GF-D8 (cell line): ENCODE measurements around the gene EPB42.
"Not testable (repeated sequence)": the region's sequence is repeated elsewhere in the genome, so short reads cannot be mapped to it uniquely, and the experiment has no call there.

ENCODE experiments used
- DNase-seq: peaks from one replicate; lab custom pipeline; 2025; lab: John Stamatoyannopoulos, UW

EPB42 gene

DNA sequence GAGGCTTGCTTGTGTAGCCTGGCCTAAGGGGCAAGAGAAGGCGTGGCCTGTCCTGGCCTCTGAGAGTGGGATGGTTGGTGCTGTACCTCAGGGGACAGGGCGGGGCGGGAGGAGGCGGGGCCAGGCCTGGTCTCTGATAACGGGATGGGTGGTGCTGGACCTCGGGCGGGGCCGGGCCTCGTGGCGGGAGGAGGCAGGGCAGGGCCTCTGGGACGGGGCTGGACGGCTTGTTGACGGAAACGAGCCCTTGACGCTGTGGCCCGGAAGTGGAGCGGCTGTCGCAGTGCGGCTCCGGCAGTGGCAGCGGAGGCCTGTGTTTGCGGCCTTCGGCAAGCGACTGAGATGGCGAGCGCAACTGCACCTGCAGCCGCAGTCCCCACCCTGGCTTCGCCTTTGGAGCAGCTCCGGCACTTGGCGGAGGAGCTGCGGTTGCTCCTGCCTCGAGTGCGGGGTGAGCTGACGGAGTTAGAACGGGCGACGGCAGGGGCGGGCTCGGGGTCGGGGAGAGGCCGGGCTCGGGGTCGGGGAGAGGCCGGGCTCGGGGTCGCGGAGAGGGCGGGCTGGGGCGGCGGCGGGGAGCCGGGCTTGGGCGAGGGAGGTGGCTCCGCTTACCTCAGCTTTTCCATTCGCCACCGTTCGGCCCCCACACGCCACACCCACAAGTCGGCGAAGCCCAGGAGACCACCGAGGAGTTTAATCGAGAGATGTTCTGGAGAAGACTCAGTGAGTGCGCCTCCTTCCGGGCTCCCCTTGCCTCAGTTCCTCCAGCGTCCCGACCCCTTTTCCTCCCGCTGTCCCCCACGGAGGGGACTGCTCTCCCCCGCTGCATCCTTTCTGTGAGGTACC is 35.4 kb downstream of the EPB42 start, which contains the start of gene CCNDBP1:
TSS of gene CCNDBP1 (plus strand) at position 247 of the 846 bp plus-strand sequence. CDS start at position 343, 96 bp downstream.
- DNase-seq: peak; percentile 48

DNA sequence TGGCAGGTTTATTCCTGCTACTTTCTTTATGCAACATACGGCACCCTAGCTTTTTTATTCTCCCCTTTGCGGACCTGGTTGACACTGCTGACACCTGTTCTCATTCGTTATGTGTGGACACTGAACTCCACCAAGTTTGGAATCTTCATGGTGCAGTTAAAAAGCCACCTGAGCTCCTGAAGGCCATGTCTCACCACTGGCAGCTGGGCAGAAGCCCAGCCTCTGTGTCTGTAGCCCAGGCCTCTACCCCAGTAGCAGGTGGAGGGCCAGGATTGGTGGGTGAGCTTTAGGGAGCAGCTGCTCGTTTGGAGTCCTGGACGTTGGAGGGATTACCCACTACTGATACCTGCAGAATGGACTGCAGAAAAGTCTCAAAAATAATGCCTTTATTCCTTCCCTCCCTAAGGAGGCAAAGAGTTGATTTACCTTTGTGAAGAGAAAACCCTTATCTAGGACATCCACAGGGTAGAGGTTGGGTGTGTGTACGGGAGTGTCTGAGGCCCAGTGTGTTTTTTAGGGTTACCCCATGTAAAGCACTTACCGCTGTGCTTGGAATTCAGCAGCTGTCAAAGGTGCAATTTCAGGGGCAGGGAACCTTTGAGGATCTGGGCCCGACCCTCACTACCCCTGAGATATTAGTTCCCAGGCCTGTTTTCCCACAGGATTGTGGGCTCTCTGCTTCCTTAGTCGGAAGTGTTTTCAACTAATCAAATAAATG is 36.3 kb downstream of the EPB42 start:
- DNase-seq: no peak

DNA sequence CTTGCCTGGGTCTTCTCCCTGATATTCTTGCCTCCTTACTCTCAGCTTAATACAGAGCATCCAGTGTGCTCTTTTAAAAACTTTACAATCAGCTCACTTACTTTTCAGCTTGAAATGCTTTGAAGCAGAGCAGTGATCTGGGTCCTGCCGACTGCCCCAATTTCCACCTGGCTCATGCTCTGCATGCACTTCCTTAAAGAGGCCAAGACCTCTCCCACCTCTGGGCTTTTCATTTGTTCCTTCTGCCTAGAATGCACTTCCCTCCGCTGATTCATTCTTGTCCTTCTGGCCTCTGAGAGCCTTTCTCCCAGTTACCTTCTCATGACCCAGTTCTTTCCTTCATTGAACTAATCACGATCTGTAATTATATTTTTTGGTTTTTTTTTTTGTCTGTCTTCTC is 37.5 kb downstream of the EPB42 start:
- DNase-seq: no peak

DNA sequence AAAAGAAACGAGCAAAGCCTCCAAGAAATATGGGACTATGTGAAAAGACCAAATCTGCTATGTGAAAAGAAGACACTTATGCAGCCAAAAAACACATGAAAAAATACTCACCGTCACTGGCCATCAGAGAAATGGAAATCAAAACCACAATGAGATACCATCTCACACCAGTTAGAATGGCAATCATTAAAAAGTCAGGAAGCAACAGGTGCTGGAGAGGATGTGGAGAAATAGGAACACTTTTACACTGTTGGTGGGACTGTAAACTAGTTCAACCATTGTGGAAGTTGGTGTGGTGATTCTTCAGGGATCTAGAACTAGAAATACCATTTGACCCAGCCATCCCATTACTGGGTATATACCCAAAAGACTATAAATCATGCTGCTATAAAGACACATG is 43.7 kb downstream of the EPB42 start:
- DNase-seq: not testable (repeated sequence)

DNA sequence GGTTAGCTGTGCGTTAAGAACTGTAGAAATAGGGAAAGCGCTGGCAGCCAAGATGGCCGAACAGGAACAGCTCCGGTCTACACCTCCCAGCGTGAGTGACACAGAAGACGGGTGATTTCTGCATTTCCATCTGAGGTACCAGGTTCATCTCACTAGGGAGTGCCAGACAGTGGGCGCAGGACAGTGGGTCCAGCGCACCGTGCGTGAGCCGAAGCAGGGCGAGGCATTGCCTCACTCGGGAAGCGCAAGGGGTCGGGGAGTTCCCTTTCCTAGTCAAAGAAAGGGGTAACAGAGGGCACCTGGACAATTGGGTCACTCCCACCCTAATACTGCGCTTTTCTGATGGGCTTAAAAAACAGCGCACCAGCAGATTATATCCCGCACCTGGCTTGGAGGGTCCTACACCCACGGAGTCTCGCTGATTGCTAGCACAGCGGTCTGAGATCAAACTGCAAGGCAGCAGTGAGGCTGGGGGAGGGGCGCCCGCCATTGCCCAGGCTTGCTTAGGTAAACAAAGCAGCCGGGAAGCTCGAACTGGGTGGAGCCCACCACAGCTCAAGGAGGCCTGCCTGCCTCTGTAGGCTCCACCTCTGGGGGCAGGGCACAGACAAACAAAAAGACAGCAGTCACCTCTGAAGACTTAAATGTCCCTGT is 45.0 kb downstream of the EPB42 start:
- DNase-seq: not testable (repeated sequence)

DNA sequence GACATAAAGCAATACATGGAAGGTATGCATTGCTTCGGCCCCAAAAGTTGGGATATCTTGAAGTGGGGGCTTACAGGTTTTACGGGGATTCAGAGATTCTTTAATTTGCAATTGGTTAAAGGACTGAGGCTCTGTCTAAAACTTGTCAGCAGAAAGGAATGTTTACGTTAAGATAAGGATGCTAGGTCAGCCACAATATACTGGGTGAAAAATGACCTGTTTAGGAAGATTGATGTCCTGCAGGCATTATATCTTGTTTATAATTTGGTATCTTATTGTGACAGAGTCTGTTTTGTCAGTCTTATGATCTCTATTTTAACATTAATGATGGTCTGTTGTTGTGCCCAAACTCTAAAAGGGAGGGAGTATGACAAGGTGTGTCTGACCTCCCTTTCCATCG is 50.9 kb downstream of the EPB42 start:
- no peak for DNase-seq

DNA sequence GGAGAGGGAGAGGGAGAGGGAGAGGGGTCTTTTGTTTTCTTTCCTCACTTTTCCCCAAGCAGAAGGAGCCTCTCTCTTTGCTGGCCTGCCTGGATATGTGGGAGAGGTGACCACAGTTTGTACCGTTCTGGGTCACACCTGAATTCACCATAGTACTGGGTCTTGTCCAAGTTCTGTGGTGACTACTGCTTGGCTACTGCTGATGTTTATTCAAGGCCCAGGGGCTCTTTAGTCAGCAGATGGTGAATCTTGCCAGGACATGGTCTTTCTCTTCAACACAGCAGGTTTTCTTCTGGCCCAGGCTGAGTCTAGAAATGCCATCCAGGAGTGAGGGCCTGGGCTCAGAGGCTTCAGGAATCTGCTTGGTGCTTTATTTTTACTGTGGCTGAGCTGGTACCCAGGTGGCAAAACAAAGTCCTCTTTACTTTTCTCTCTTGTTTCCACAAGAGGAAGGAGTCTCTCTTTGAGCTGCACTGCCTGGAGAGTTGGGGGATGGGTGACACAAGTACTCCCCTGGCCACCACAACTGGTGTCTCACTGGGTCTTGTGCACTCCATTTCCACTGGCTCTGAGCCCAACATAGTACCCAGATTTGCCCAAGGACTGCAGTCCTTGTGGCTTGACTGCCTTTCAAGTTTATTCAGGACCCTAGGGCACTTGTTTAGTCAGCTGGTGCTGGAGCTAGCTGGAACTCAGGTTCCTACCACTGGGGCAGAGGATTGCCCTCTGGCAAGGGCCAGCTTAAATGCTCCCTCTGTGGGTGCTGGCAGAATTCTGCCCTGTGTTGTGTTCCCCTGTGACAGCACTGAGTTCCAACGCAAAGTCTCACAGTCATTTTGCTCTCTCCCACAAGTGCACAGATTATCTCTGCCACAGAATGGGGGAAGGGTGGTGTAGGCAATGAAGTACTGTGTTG is 52.4 kb downstream of the EPB42 start:
- no peak for DNase-seq

DNA sequence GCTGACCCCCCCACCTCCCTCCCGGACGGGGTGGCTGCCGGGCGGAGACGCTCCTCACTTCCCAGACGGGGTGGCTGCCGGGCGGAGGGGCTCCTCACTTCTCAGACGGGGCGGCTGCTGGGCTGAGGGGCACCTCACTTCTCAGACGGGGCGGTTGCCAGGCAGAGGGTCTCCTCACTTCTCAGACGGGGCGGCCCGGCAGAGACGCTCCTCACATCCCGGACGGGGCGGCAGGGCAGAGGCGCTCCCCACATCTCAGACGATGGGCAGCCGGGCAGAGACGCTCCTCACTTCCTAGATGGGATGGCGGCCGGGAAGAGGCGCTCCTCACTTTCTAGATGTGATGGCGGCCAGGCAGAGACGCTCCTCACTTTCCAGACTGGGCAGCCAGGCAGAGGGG is 53.6 kb downstream of the EPB42 start:
- not testable (repeated sequence) for DNase-seq

DNA sequence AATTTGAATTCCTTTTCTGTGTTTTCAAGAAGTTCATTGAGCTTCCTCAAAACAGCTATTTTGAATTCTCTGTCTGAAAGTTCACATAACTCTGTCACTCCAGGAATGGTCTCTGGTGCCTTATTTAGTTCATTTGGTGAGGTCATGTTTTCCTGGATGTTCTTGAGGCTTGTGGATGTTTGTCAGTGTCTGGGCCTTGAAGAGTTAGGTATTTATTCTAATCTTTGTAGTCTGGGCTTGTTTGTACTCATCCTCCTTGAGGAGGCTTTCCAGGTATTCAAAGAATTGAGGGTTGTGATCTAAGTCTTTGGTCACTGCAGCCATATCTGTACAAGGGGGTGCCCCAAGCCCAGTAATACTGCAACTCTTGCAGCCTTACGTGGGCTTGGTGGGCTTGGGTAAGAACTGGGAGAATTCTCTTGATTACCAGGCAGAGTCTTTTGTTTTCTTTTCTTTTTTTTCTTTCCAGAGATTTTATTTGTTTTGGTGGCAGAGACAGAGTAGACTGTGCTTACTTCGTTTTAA is 55.0 kb downstream of the EPB42 start:
- no peak for DNase-seq

DNA sequence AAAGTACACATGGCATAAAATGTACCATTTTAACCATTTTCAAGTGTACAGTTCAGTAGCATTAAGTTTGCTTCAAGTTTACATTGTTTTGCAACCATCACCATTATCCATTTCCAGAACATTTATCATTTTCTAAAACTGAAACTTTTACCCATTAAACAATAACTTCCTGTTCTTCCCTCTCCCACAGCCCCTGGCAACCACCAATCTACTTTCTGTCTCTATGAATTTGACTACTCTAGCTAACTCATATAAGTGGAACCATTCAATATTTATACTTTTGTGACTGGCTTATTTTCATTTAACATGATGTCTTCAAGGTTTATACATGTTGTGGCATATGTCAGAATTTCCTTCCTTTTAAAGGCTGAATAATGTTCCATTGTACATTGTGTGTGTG is 67.5 kb downstream of the EPB42 start:
- DNase-seq: no peak

DNA sequence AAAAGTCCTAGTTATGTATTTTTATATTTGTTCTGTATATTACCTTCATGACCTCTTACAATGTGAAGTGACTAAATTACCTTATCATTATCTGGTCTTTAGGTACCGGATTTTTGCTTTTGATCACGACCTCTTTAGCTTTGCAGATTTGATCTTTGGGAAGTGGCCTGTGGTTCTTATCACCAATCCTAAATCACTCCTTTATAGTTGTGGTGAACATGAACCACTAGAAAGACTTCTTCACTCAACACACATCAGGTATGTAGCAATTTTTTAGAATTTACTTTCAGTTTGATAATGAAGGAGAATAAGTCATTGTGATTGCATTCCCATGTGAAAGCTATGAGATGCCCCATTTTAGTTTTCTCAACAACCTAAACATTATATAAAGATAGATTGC is 69.1 kb downstream of the EPB42 start:
- DNase-seq: no peak

DNA sequence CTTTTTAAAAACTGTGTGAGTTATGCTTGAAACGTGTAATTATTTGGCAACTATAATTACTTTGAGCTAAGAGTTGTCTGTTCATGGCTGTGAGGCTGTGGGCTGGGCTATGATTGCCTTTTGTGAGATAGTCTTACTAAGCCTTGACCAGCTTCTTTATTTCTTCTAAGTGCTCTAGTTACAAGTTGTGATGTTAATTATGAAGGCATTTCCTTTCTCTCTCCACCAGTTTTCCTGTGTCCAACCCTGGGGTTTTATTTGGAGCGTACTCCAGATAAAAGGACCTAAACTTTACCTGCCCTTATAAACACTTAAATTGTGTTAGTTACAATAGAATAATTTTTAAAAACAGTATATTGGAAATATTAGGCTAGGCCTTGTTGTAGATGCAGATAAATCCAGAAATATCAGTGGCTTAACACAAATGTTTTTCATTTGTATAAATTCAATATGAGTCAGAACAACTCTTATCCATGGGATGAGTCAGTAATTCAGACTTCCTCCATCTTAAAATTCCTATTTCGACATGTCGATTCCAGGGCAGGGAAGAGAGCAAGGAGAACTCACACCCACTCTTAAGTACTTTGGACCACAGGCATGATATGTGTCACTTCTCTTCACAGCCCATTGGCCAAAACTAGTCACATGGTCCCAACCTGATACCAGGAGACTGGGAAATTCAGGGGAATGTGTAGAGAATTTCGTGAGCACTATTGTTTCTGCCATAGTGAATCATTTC is 70.5 kb downstream of the EPB42 start:
- DNase-seq: no peak
